GM12875 (cell line): ENCODE measurements around the gene TMEM119.

ENCODE experiments used
- H3K4me3 ChIP-seq: one replicate; pipeline ENCODE4 v1.5.1; 2011; ENCODE audit warnings: low read depth, low read length, control low read depth
- TF ChIP-seq, protein P1 (sequence below): IDR thresholded peaks from 2 replicates; pipeline ENCODE4 v1.5.1; 2011; ENCODE audit warnings: low read depth, mild to moderate bottlenecking, control low read depth, inconsistent platforms, low read length, moderate library complexity, borderline replicate concordance; ENCODE audit not compliant: insufficient read depth

TMEM119 gene

DNA sequence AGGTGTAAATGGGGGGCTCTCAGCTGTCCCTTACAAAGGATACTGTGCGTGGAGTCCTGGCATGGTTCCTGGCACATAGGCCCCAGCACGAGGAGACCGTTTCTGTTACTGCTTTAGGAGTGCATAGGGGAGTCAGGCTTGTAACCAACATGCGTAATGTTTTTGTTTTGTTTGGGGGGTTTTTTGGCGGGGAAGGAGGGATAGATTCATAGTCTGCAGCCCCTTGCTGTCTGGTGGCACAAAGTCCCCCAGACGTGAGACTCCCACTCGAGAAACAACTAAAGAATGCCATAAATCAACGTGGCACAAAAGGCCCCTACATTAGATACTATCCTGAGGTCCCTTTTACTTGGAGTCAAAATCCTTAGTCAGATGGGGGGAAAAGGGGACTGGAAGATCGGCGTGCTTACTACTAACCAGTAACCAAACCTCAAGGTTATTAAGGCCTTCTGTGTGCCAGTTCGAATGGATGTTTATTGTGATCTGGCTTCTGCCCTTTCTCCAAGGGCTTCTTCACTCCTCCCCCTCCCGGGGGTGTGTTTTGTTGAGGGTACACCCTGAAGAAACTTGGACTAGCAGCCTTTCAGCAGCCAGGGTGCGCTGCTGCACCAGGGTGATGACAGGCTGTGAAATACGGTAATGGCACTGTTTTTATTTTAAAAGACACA, 34.6 kb downstream of the TMEM119 start:
- TF ChIP-seq, protein P1, sequence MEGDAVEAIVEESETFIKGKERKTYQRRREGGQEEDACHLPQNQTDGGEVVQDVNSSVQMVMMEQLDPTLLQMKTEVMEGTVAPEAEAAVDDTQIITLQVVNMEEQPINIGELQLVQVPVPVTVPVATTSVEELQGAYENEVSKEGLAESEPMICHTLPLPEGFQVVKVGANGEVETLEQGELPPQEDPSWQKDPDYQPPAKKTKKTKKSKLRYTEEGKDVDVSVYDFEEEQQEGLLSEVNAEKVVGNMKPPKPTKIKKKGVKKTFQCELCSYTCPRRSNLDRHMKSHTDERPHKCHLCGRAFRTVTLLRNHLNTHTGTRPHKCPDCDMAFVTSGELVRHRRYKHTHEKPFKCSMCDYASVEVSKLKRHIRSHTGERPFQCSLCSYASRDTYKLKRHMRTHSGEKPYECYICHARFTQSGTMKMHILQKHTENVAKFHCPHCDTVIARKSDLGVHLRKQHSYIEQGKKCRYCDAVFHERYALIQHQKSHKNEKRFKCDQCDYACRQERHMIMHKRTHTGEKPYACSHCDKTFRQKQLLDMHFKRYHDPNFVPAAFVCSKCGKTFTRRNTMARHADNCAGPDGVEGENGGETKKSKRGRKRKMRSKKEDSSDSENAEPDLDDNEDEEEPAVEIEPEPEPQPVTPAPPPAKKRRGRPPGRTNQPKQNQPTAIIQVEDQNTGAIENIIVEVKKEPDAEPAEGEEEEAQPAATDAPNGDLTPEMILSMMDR: peak; percentile 78
- H3K4me3 ChIP-seq: peak overlapping the region; percentile 75

DNA sequence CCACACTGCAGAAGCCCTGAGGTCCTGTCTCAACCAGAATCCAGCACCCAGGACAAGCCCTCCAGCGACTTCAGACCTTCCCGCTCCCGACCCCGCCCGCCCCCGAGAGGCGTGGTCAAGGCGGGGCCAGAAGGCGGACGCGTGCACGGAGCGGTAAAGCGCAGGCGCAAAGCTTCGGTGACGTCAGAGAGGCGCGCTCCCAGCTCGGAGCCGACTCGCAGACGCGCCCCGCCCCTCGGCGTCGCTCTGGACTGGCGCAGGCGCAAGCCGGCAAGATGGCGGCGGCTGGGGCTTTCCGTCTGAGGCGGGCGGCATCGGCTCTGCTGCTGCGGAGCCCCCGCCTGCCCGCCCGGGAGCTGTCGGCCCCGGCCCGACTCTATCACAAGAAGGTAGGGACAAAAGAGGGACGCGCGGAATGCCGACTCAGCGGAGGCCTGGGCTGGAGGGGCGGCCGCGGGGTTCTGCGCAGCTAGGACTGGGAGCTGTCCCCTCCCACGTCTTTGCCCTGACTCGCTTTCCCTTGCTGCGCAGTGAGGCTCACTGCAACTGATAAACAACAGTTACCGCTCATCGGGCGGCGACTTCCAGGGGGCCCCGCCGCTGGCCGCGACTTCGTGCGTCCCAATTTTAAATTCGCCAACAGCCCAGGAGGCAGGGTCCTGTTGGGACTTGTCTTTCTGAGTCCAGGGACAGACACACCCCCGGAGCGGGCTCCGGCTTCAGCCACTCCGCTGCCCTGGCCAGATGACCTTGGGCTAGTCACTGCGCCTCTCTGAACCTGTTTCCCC, 35.3 kb downstream of the TMEM119 start, which contains the start of gene ISCU:
TSS of gene ISCU (plus strand) at position 249 of the 788 bp plus-strand sequence. CDS start at position 276, 27 bp downstream.
- H3K4me3 ChIP-seq: peak within 1 kb of the TSS; percentile 75
- TF ChIP-seq, protein P1: no peak

DNA sequence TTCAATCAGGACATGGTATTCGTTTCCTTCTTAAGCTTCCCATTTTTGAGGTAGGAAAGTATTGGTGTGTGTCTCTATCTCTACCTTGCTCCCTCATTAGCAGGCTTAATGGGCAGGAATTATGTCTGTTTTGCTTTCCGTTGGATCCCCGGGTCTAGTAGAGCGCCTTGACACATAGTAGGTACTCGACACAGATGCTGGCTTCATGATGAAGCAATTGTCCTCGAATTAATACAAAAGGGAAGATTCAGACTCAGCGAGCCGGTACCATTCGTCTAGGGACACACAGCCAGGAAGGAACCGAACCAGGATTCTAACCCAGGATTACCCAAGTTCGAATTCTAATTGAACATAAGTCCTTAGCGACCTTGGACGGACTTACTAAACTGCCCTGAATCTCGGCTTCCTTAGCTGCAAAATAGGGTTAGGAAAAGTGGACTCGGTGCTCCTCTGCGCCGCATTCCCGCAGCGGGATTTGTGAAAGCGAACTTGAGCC, 36.0 kb downstream of the TMEM119 start:
- peak overlapping the region; percentile 75 for H3K4me3 ChIP-seq
- TF ChIP-seq, protein P1: no peak

DNA sequence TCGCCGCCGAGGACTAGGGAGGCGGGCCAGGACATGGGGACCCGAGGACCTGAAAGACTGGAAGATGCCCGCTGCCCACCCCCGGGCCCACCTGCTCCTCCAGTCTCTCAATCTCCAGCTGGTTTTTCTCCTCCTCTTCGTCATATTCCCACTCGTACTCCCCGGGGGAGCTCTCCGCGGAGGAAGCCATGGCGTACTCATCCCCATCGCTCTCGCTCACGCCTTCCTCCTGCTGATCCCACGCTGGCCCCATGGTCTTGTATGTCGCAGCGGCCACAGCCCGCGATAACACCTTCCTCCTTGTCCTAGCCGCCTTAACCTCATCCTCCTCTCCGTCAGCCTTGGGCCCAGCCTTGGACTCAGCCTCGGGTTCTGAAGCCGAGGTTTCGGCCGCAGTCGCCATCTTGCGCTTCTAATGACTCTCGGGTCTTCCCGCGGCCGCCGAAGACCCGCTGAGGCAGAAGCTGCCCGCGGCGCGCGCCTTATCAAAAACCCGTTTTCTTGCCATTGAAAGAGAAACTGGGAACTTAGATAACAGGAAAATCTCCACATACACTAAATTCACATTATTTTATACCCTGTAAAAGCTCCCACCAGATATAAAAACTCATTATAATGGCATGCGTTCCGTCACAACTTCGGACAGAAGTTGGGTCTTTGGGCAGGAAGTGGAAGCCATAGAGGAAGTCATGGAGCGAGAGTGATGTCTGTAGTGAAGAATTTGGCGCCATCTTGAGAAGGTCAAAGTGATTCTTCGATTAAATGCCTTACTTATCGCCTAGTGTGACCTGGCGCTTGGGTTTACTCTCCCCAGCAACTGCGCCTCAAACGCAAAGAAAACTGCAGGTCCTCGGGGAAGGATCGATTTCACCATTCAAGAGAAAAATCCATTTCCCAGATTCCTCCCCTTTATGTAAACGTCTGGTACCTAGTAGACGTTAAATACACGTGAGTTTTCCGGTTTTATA, 36.8 kb downstream of the TMEM119 start, which contains the start of gene SART3:
TSS of gene SART3 (minus strand) at position 422 of the 968 bp plus-strand sequence. CDS start at position 403, 19 bp downstream.
- TF ChIP-seq, protein P1: no peak
- peak within 1 kb of the TSS; percentile 75 for H3K4me3 ChIP-seq

DNA sequence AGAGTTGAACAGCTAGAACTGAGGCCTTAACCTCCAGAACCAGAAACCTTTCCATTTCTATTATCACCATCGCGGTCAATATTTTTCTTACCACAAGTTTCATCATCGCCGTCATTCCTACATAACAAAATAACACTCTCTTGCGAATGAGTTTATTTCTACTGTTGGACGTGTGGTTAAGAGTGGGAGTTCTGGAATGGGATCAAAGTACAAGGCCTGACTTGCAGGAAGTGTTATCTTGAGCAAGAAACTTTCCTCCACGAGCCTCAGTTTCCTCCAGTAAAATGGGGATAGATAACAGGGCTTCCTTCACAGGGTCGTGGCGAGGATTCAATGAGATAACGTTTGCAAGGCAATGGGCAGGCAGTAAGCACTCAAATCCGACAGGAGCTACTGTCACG, 37.6 kb downstream of the TMEM119 start:
- H3K4me3 ChIP-seq: peak overlapping the region; percentile 75
- TF ChIP-seq, protein P1: no peak

DNA sequence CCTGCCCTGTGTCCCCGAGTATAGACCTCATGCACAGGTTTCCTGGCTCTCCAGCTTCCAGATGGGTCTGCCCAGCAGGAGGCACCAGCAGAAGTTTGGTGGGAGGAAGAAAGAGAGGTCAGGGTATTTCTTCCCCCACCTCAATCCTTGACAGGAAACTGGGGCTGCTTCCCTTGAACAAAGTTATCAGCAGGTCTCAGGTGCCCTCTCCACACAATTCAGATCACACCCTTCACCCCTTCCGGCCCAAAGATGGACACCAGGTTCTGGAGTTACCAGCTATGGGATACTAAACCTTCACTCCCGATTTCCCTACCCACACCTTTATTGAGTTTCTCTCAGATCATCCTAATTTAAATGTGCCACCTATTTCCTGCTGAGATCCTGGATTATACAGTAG, 38.1 kb downstream of the TMEM119 start:
- H3K4me3 ChIP-seq: peak overlapping the region; percentile 75
- TF ChIP-seq, protein P1: no peak
